NK-92 treated with Interleukin-12 subunit alpha and Interleukin-12 subunit beta, amount 100 ng/mL, for 24 hours (cell line): ENCODE data around the gene TMEM243.

Experiments
- DNase-seq: peaks from one replicate; lab custom pipeline; 2025; lab: John Stamatoyannopoulos, UW

Gene TMEM243

GRCh38 chr7:87156709-87157108, 62.8 kb downstream of the TMEM243 start:
- no peak for DNase-seq

DNA sequence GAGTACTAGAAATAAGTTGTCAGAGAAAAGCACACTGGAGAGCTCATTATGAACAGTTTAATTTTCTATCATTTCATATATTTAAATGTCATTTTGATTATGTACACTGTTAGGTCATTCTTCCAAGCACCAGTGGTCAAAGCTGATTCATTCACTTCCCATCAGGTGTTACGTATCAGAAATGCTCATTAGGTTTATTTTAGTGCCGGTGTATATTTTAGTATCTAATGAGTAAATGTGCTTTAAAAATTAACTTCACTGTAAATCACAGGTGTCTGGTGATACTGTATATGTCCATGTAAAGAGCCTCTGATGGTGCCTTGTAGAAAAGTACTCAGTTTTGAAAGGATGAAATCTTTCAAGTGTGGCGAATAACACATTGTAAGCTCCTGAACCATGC, 63.7 kb downstream of the TMEM243 start:
- DNase-seq: no peak

GRCh38 chr7:87154569-87154968, 65.0 kb downstream of the TMEM243 start:
- no peak for DNase-seq

- DNase-seq: no peak
These were observed 65.4 kb downstream of the TMEM243 start for GRCh38 chr7:87154166-87154565.

DNA sequence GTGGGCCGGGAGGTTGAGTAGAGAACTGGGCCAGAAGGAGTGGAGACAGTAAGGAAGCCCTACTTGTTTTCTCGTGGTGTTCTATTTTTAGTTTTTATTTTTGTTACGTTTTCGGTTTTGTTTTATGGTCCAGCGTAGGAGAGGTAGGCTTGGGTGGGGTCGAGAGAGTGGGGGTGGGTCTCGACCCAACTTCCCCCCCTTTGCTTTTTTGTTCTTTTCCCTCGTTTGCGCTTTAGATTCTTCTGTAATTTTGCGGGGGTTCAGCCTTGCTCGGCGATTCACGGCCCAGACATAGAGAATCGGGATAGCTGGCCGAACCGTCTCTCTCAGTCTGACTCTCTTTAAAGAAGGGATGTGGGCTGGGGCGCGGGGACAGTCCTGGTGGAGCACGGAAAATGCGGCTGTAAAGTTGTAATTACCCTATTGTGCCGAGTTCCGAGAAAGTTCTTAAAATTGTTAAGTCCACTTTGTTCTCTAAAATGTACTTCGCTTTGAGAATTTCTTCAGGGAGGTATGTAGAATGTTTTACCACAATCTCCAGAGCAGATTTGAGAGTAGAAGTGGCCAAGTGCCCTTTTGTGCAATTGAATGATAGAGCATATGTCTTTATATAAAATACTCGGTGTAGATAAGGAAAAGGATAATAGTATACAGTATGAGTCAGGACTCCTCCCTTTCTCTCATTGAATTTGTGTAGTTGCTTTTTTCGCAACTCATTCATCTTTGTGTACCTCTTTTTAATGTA, 66.5 kb downstream of the TMEM243 start:
- no peak for DNase-seq

DNA sequence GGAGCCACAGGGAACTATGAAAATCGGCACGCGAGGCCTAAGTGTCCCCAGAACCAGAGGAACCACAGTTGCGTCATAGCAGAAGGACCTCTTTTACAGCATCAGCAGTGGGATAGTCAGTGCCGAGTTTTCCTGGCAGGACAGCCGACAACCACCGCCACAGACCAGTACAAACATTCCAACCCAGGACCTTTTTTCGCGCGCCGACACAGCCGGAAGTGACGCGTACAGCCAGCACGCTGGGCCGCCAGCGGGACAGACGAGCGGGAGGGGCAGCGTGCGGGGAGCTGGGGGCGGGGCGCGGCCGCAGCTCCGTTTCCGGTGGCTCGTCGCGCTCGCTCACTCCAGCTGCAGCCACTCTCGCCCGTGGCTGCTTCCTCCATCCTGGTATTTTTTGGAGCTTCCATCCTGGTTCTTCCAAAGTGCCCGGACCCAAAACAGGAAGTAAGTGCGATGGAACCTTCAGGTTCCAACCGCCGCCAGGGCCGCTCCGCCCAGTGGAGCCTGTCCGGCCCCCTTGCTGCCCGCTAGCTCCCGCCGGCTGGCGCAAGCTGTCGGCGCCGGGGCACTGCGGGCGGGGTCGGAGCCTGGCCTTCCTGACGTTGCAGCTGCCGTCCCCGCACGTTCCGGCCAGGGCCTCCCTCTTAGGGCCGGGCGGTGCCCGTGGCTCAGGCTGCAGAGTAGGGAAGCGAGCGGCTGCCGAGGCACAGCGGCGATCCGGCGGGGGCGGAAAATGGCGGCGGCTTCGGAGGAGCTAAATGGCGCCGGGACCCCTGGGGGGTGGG, 67.2 kb downstream of the TMEM243 start, which contains the start of gene DMTF1:
TSS of gene DMTF1 (plus strand) at position 342 of the 785 bp plus-strand sequence. CDS start 12,489 bp downstream, outside the sequence.
- DNase-seq: peak; percentile 87

- DNase-seq: no peak
These were observed 67.8 kb downstream of the TMEM243 start for GRCh38 chr7:87151729-87152111.

DNA sequence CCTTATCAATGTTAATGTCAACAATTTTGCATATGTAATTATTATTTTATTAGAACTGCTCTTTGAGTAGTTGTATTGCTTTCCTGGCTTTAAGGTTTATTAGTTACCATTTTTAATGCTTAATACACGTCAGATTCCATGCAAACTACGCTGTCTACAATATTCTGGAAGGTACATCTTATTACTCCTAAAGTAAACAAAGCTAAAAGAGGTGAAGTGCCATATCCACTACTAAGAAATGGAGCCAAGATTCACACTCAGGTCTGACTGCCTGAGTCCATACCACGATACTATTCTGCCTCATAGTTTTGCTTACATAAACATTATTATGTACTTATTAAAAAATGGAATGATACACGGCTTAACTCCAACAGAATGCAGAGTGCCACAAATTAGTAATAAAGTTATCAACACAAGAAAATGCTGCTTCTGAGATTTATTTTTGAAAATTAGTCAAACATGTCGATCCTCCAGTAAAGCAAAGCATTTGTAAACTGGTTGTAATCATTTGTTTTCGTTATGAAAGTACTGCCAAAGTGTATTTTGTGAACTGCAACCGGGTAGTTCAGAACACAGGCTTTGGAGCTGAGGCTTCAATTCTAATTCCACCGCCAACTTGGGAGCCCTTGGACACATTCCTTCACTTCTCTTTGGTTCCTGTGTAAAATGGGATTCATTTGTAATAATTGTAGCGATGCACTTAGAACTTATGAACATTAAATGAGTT, 68.4 kb downstream of the TMEM243 start:
- no peak for DNase-seq

DNA sequence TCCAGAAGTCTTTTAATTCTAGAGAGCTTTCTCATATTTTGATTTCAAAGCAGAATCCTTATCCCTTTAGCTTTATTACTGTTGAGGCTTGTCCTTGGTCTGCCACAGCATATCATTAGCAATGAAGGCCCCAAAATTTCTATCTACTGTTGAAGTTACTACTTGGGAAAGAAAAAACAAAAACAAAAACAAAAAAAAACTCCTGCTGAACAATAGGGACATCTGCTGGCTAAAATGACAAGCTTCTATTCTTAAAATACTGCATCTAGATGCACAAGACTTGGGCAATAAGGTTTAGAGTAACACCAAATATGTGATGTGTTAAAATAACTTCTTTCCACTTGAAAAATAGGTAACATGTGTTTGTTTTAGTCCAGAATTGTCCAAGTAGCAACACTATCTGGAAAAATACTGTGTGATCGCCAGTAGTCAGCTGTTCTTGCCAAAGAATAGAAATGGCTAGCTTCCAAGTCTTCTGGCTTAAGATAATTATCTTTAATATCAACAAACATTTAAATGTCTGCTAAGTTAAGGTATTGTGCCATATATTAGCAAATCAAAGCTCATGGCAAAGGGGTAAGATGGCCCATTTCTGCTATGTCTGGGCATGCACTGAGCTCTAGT, 71.1 kb downstream of the TMEM243 start:
- DNase-seq: no peak

- no peak for DNase-seq
These were observed 72.0 kb downstream of the TMEM243 start for GRCh38 chr7:87147500-87147899.

- DNase-seq: no peak
These were observed 72.7 kb downstream of the TMEM243 start for GRCh38 chr7:87146740-87147386.
